ENCODE measurements around the gene SYT17. TPM values are rescaled to one million over a fixed set of nuclear protein-coding genes. Genes with fewer than 3 reads are reported as not detected.

SYT17 gene
- total and polyA plus RNA-seq, 4 donors = 3.4 to 13.1 (median 8.6) TPM

GRCh38 chr16:19240494-19240893 is 72.5 kb downstream of the SYT17 start:
- H3K27me3 ChIP-seq (ENCODE audit: control insufficient read depth in 3 of 3, insufficient read depth in 3 of 3, low read length in 2 of 3) = no peaks in the 10 kb centered on the region
- no peaks in the 10 kb centered on the region for H3K4me1 ChIP-seq (ENCODE audit: control insufficient read depth in 5 of 5, insufficient read depth in 5 of 5, low read length in 5 of 5)
- peaks cover 0 to 9% (median 2%) of the 10 kb centered on the region in 4 donors for H3K9me3 ChIP-seq (ENCODE audit: control insufficient read depth in 4 of 4, insufficient read depth in 3 of 4, low read length in 3 of 4)
- H3K36me3 ChIP-seq (ENCODE audit: control insufficient read depth in 4 of 4, insufficient read depth in 4 of 4, low read length in 4 of 4) = peaks cover 0 to 3% (median 0%) of the 10 kb centered on the region in 4 donors
- no peak for TF ChIP-seq CTCF (IDR thresholded peaks at IDR 0.05; ENCODE audit: control extremely low read depth, extremely low read depth)
- ATAC-seq (ENCODE audit: insufficient read depth, low FRiP score) (no peak), DNase-seq (no peak)
- WGBS, 2 donors = 95 to 98% methylated on average over 7 of the region's 7 CpGs
- no peak overlapping the region for H3K4me3 ChIP-seq
- no peak overlapping the region for H3K27ac ChIP-seq (ENCODE audit: low read depth in 1 of 2, low read length in 1 of 2)
- H3K9ac ChIP-seq (ENCODE audit: insufficient read depth in 1 of 2, low read length in 2 of 2) = no peak overlapping the region

- no peaks in the 10 kb centered on the region for H3K27me3 ChIP-seq (ENCODE audit: control insufficient read depth in 3 of 3, insufficient read depth in 3 of 3, low read length in 2 of 3)
- no peaks in the 10 kb centered on the region for H3K4me1 ChIP-seq (ENCODE audit: control insufficient read depth in 5 of 5, insufficient read depth in 5 of 5, low read length in 5 of 5)
- no peak overlapping the region for H3K27ac ChIP-seq (ENCODE audit: low read depth in 1 of 2, low read length in 1 of 2)
- H3K36me3 ChIP-seq (ENCODE audit: control insufficient read depth in 4 of 4, insufficient read depth in 4 of 4, low read length in 4 of 4) = peaks cover 0 to 3% (median 0%) of the 10 kb centered on the region in 4 donors
- H3K9me3 ChIP-seq (ENCODE audit: control insufficient read depth in 4 of 4, insufficient read depth in 3 of 4, low read length in 3 of 4) = peaks cover 0 to 4% (median 1%) of the 10 kb centered on the region in 4 donors
- DNase-seq (no peak), ATAC-seq (ENCODE audit: insufficient read depth, low FRiP score) (no peak)
- no peak overlapping the region for H3K9ac ChIP-seq (ENCODE audit: insufficient read depth in 1 of 2, low read length in 2 of 2)
- TF ChIP-seq CTCF (IDR thresholded peaks at IDR 0.05; ENCODE audit: control extremely low read depth, extremely low read depth) = no peak
- no peak overlapping the region for H3K4me3 ChIP-seq
- 95 to 96% methylated on average over 11 of the region's 11 CpGs for whole genome bisulfite sequencing, 2 donors
Measured at GRCh38 chr16:19241512-19241911, 73.5 kb downstream of the SYT17 start.

- Histone ChIP-seq H3K36me3 (ENCODE audit: control insufficient read depth in 4 of 4, insufficient read depth in 4 of 4, low read length in 4 of 4) (peaks cover 0 to 3% (median 0%) of the 10 kb centered on the region in 4 donors), H3K9me3 (ENCODE audit: control insufficient read depth in 4 of 4, insufficient read depth in 3 of 4, low read length in 3 of 4) (peaks cover 0 to 4% (median 1%) of the 10 kb centered on the region in 4 donors), H3K27ac (ENCODE audit: low read depth in 1 of 2, low read length in 1 of 2) (no peak overlapping the region), H3K9ac (ENCODE audit: insufficient read depth in 1 of 2, low read length in 2 of 2) (no peak overlapping the region), H3K4me3 (no peak overlapping the region), H3K4me1 (ENCODE audit: control insufficient read depth in 5 of 5, insufficient read depth in 5 of 5, low read length in 5 of 5) (no peaks in the 10 kb centered on the region), H3K27me3 (ENCODE audit: control insufficient read depth in 3 of 3, insufficient read depth in 3 of 3, low read length in 2 of 3) (no peaks in the 10 kb centered on the region)
- no peak for DNase-seq
- no peak for TF ChIP-seq CTCF (IDR thresholded peaks at IDR 0.05; ENCODE audit: control extremely low read depth, extremely low read depth)
- 63 to 66% methylated on average over 1 of the region's 1 CpG for WGBS, 2 donors
- no peak for ATAC-seq (ENCODE audit: insufficient read depth, low FRiP score)
Measured at GRCh38 chr16:19242186-19242585, 74.1 kb downstream of the SYT17 start.

GRCh38 chr16:19242987-19243575 is 75.0 kb downstream of the SYT17 start:
- TF ChIP-seq CTCF (IDR thresholded peaks at IDR 0.05; ENCODE audit: control extremely low read depth, extremely low read depth) = no peak
- H3K9ac ChIP-seq (ENCODE audit: insufficient read depth in 1 of 2, low read length in 2 of 2) = no peak overlapping the region
- DNase-seq (no peak), ATAC-seq (ENCODE audit: insufficient read depth, low FRiP score) (no peak)
- H3K27me3 ChIP-seq (ENCODE audit: control insufficient read depth in 3 of 3, insufficient read depth in 3 of 3, low read length in 2 of 3) = no peaks in the 10 kb centered on the region
- H3K36me3 ChIP-seq (ENCODE audit: control insufficient read depth in 4 of 4, insufficient read depth in 4 of 4, low read length in 4 of 4) = peaks cover 0 to 3% (median 1%) of the 10 kb centered on the region in 4 donors
- peaks cover 0 to 4% (median 3%) of the 10 kb centered on the region in 4 donors for H3K9me3 ChIP-seq (ENCODE audit: control insufficient read depth in 4 of 4, insufficient read depth in 3 of 4, low read length in 3 of 4)
- H3K27ac ChIP-seq (ENCODE audit: low read depth in 1 of 2, low read length in 1 of 2) = no peak overlapping the region
- no peak overlapping the region for H3K4me3 ChIP-seq
- no peaks in the 10 kb centered on the region for H3K4me1 ChIP-seq (ENCODE audit: control insufficient read depth in 5 of 5, insufficient read depth in 5 of 5, low read length in 5 of 5)
- 88 to 90% methylated on average over 3 of the region's 3 CpGs for WGBS, 2 donors

All from lung (tissue), 12 donors.